ENCODE results near the gene URB1.
A peak's percentile ranks its signal among the peaks of the same experiment; 100 is the strongest.
"Not testable (repeated sequence)": the region's sequence is repeated elsewhere in the genome, so short reads cannot be mapped to it uniquely, and the experiment has no call there.

Gene URB1

GRCh38 chr21:32281531-32281930 is 111.3 kb downstream of the URB1 start:
- DNase-seq = no peak
- no peak for TF ChIP-seq CTCF (IDR thresholded peaks at IDR 0.05; ENCODE audit: low read depth, low read length)
- Histone ChIP-seq H3K4me3 (ENCODE audit: low read depth, low read length) (no peak overlapping the region), H3K9me3 (no peaks in the 10 kb centered on the region), H3K27me3 (no peaks in the 10 kb centered on the region), H3K4me1 (no peaks in the 10 kb centered on the region; the same call in 1 of the 2 replicates), H3K36me3 (no peaks in the 10 kb centered on the region)

GRCh38 chr21:32279377-32279680 is 113.5 kb downstream of the URB1 start:
- H3K27me3 ChIP-seq = no peaks in the 10 kb centered on the region
- TF ChIP-seq CTCF (IDR thresholded peaks at IDR 0.05; ENCODE audit: low read depth, low read length) = no peak

GRCh38 chr21:32278518-32279376 is 114.1 kb downstream of the URB1 start, which contains the start of gene MIS18A:
MIS18A (minus strand) TSS chr21:32279049; CDS start chr21:32279014, 35 bp downstream.
- Histone ChIP-seq H3K36me3 (peaks cover under 1% of the 10 kb centered on the region; the same call in 1 of the 2 replicates), H3K9me3 (no peaks in the 10 kb centered on the region), H3K4me1 (no peaks in the 10 kb centered on the region; the same call in 1 of the 2 replicates), H3K27me3 (no peaks in the 10 kb centered on the region), H3K4me3 (ENCODE audit: low read depth, low read length) (peak within 1 kb of the TSS; percentile 91)
- TF ChIP-seq CTCF (IDR thresholded peaks at IDR 0.05; ENCODE audit: low read depth, low read length) = no peak
- DNase-seq = peak; percentile 97

More at GRCh38 chr21:32279377-32279680, 113.5 kb downstream of the URB1 start:
- H3K9me3 ChIP-seq = no peaks in the 10 kb centered on the region
- H3K36me3 ChIP-seq = no peaks in the 10 kb centered on the region; the same call in 1 of the 2 replicates
- no peaks in the 10 kb centered on the region; the same call in 1 of the 2 replicates for H3K4me1 ChIP-seq
- peak overlapping the region; percentile 91 for H3K4me3 ChIP-seq (ENCODE audit: low read depth, low read length)
- no peak for DNase-seq

GRCh38 chr21:32278103-32278502 is 114.7 kb downstream of the URB1 start:
- Histone ChIP-seq H3K36me3 (peaks cover 3% of the 10 kb centered on the region; the same call in 1 of the 2 replicates), H3K27me3 (no peaks in the 10 kb centered on the region), H3K9me3 (no peaks in the 10 kb centered on the region), H3K4me3 (ENCODE audit: low read depth, low read length) (peak overlapping the region; percentile 91), H3K4me1 (no peaks in the 10 kb centered on the region; the same call in 1 of the 2 replicates)
- DNase-seq = no peak
- no peak for TF ChIP-seq CTCF (IDR thresholded peaks at IDR 0.05; ENCODE audit: low read depth, low read length)

GRCh38 chr21:32276671-32277070 is 116.1 kb downstream of the URB1 start:
- Histone ChIP-seq H3K9me3 (no peaks in the 10 kb centered on the region), H3K4me3 (ENCODE audit: low read depth, low read length) (no peak overlapping the region), H3K27me3 (no peaks in the 10 kb centered on the region), H3K36me3 (peaks cover 10% of the 10 kb centered on the region), H3K4me1 (no peaks in the 10 kb centered on the region; the same call in 1 of the 2 replicates)
- TF ChIP-seq CTCF (IDR thresholded peaks at IDR 0.05; ENCODE audit: low read depth, low read length) = no peak
- no peak for DNase-seq

GRCh38 chr21:32270748-32271147 is 122.1 kb downstream of the URB1 start:
- no peak overlapping the region for H3K4me3 ChIP-seq (ENCODE audit: low read depth, low read length)
- no peaks in the 10 kb centered on the region for H3K9me3 ChIP-seq
- TF ChIP-seq CTCF (IDR thresholded peaks at IDR 0.05; ENCODE audit: low read depth, low read length) = no peak
- no peaks in the 10 kb centered on the region for H3K27me3 ChIP-seq
- H3K4me1 ChIP-seq = no peaks in the 10 kb centered on the region
- DNase-seq = no peak
- H3K36me3 ChIP-seq = peaks cover 25% of the 10 kb centered on the region

GRCh38 chr21:32265321-32265720 is 127.5 kb downstream of the URB1 start:
- H3K36me3 ChIP-seq; H3K4me3 ChIP-seq (ENCODE audit: low read depth, low read length); H3K4me1 ChIP-seq; H3K27me3 ChIP-seq; H3K9me3 ChIP-seq; DNase-seq: not testable (repeated sequence)

Measured in BE2C (cell line).